Measurements from ENCODE around the gene FGD4. TPM values are rescaled to one million over a fixed set of nuclear protein-coding genes. Genes with fewer than 3 reads are reported as not detected.

The FGD4 gene
- total RNA-seq, 1 experiment from 2014 or later = 31.6 TPM

DNA sequence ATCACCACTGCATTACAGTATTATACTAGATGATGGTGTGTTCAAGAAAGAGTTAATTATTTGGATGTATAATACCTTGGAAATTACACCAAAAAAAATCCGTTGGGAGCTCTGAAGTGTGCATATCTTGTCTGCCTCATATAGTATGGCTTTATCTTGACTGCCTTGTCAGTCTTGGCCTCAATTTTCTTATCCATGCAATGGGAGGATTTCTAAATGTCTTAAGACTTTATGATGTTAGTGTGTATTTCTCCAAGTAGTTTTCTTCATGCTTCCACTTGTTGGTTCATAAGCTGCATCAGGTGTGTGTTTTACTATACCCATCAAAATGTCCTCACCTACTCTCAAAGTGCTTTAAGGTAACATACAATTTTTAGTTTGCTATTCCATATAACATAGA is 84.6 kb downstream of the FGD4 start:
- Mint-ChIP-seq H3K27me3 (ENCODE audit: insufficient read depth, unreplicated experiment) (no peaks in the 10 kb centered on the region), H3K9me3 (ENCODE audit: unreplicated experiment) (no peaks in the 10 kb centered on the region), H3K4me1 (ENCODE audit: low read depth, unreplicated experiment) (peaks cover 17% of the 10 kb centered on the region), H3K4me3 (ENCODE audit: unreplicated experiment) (no peak overlapping the region), H3K27ac (ENCODE audit: unreplicated experiment) (no peak overlapping the region), H3K36me3 (ENCODE audit: insufficient read depth, unreplicated experiment) (peaks cover 35% of the 10 kb centered on the region)
- POLR2A ChIA-PET = no interaction called here
- TF ChIP-seq, protein P1, sequence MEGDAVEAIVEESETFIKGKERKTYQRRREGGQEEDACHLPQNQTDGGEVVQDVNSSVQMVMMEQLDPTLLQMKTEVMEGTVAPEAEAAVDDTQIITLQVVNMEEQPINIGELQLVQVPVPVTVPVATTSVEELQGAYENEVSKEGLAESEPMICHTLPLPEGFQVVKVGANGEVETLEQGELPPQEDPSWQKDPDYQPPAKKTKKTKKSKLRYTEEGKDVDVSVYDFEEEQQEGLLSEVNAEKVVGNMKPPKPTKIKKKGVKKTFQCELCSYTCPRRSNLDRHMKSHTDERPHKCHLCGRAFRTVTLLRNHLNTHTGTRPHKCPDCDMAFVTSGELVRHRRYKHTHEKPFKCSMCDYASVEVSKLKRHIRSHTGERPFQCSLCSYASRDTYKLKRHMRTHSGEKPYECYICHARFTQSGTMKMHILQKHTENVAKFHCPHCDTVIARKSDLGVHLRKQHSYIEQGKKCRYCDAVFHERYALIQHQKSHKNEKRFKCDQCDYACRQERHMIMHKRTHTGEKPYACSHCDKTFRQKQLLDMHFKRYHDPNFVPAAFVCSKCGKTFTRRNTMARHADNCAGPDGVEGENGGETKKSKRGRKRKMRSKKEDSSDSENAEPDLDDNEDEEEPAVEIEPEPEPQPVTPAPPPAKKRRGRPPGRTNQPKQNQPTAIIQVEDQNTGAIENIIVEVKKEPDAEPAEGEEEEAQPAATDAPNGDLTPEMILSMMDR (IDR thresholded peaks at IDR 0.05; ENCODE audit: insufficient read depth in 1 of 2, low read depth in 1 of 2, low read length in 1 of 2, severe bottlenecking in 1 of 2, unreplicated experiment in 1 of 2) = no peak
- DNase-seq = no peak
- intact Hi-C loops (cut with micrococcal nuclease; ENCODE audit: unreplicated experiment) = no loop called here
- no peaks in the 10 kb centered on the region for H3K27me3 ChIP-seq (replicated peaks; ENCODE audit: control insufficient read depth, insufficient read depth, low read length)
- H3K9me3 ChIP-seq = no peaks in the 10 kb centered on the region
- CTCF ChIA-PET = no interaction called here
- no TSS peak for BruUV-seq (replicated peaks)
- peaks cover 21% of the 10 kb centered on the region for H3K4me1 ChIP-seq
- peaks cover 2% of the 10 kb centered on the region for H3K36me3 ChIP-seq (ENCODE audit: control insufficient read depth, insufficient read depth, low read length)
- H3K4me3 ChIP-seq (ENCODE audit: low read depth, low read length) = no peak overlapping the region

DNA sequence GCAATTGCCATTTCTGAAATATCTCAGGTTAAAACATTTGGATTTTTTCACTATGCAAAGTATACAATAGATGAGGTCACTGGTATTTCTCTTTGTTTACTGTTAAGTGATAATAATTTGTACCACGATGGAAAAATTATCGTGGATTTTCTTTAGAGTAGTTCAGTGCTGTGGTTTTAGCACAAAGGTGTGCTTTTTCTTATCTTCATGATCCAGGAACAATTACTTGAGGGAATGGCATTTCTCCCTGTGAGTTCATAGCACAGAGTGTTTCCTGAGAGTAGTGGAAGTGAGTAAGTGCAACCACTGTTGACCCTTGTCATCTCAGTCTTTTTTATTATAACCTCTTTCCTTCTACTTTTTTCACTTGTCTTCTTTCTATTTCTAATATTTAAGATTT is 86.8 kb downstream of the FGD4 start:
- no TSS peak for BruUV-seq (replicated peaks)
- Mint-ChIP-seq H3K9me3 (ENCODE audit: unreplicated experiment) (no peaks in the 10 kb centered on the region), H3K4me1 (ENCODE audit: low read depth, unreplicated experiment) (peaks cover 15% of the 10 kb centered on the region), H3K4me3 (ENCODE audit: unreplicated experiment) (no peak overlapping the region), H3K36me3 (ENCODE audit: insufficient read depth, unreplicated experiment) (peaks cover 19% of the 10 kb centered on the region), H3K27ac (ENCODE audit: unreplicated experiment) (peak overlapping the region; percentile 56), H3K27me3 (ENCODE audit: insufficient read depth, unreplicated experiment) (no peaks in the 10 kb centered on the region)
- intact Hi-C loops (cut with micrococcal nuclease; ENCODE audit: unreplicated experiment) = no loop called here
- ChIA-PET POLR2A (no interaction called here), CTCF (no interaction called here)
- TF ChIP-seq, protein P1 (IDR thresholded peaks at IDR 0.05; ENCODE audit: insufficient read depth in 1 of 2, low read depth in 1 of 2, low read length in 1 of 2, severe bottlenecking in 1 of 2, unreplicated experiment in 1 of 2) = no peak
- peaks cover 19% of the 10 kb centered on the region for H3K4me1 ChIP-seq
- no peaks in the 10 kb centered on the region for H3K9me3 ChIP-seq
- H3K4me3 ChIP-seq (ENCODE audit: low read depth, low read length) = no peak overlapping the region
- peaks cover 2% of the 10 kb centered on the region for H3K36me3 ChIP-seq (ENCODE audit: control insufficient read depth, insufficient read depth, low read length)
- no peaks in the 10 kb centered on the region for H3K27me3 ChIP-seq (replicated peaks; ENCODE audit: control insufficient read depth, insufficient read depth, low read length)
- DNase-seq = no peak

- POLR2A ChIA-PET = no interaction called here
- BruUV-seq (replicated peaks) = no TSS peak
These were observed 88.8 kb downstream of the FGD4 start for GRCh38 chr12:32488132-32488531.

More at GRCh38 chr12:32488132-32488531, 88.8 kb downstream of the FGD4 start:
- no peak overlapping the region for H3K4me3 Mint-ChIP-seq (ENCODE audit: unreplicated experiment)
- H3K27ac Mint-ChIP-seq (ENCODE audit: unreplicated experiment) = no peak overlapping the region
- H3K27me3 ChIP-seq (replicated peaks; ENCODE audit: control insufficient read depth, insufficient read depth, low read length) = no peaks in the 10 kb centered on the region
- H3K4me1 Mint-ChIP-seq (ENCODE audit: low read depth, unreplicated experiment) = peaks cover 15% of the 10 kb centered on the region
- DNase-seq = no peak
- TF ChIP-seq, protein P1 (IDR thresholded peaks at IDR 0.05; ENCODE audit: insufficient read depth in 1 of 2, low read depth in 1 of 2, low read length in 1 of 2, severe bottlenecking in 1 of 2, unreplicated experiment in 1 of 2) = no peak
- intact Hi-C loops (cut with micrococcal nuclease; ENCODE audit: unreplicated experiment) = no loop called here
- peaks cover 2% of the 10 kb centered on the region for H3K36me3 ChIP-seq (ENCODE audit: control insufficient read depth, insufficient read depth, low read length)
- no peaks in the 10 kb centered on the region for H3K27me3 Mint-ChIP-seq (ENCODE audit: insufficient read depth, unreplicated experiment)
- CTCF ChIA-PET = interaction anchor here (0.6 kb wide), 1 partner anchor 45 kb away, joined by 4 read pairs; no protein-coding TSS in a partner anchor
- H3K4me1 ChIP-seq = peaks cover 13% of the 10 kb centered on the region
- no peak overlapping the region for H3K4me3 ChIP-seq (ENCODE audit: low read depth, low read length)
- peaks cover 13% of the 10 kb centered on the region for H3K36me3 Mint-ChIP-seq (ENCODE audit: insufficient read depth, unreplicated experiment)
- no peaks in the 10 kb centered on the region for H3K9me3 Mint-ChIP-seq (ENCODE audit: unreplicated experiment)
- no peaks in the 10 kb centered on the region for H3K9me3 ChIP-seq

Measured in Caco-2 (cell line).